ENCODE results near the gene SP9.

DNA sequence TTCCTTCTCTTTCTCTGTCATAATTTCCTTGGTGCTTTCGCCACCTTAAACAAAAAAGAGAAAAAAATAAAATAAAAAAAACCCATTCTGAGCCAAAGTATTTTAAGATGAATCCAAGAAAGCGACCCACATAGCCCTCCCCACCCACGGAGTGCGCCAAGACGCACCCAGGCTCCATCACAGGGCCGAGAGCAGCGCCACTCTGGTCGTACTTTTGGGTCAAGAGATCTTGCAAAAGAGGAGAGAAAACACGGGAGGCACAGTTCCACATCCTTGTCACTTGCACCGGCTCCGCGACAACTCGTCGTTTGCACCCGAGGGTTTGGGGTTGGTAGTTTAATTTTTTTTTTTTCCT is 1.8 kb upstream of the SP9 start:
- TF ChIP-seq, protein P1, sequence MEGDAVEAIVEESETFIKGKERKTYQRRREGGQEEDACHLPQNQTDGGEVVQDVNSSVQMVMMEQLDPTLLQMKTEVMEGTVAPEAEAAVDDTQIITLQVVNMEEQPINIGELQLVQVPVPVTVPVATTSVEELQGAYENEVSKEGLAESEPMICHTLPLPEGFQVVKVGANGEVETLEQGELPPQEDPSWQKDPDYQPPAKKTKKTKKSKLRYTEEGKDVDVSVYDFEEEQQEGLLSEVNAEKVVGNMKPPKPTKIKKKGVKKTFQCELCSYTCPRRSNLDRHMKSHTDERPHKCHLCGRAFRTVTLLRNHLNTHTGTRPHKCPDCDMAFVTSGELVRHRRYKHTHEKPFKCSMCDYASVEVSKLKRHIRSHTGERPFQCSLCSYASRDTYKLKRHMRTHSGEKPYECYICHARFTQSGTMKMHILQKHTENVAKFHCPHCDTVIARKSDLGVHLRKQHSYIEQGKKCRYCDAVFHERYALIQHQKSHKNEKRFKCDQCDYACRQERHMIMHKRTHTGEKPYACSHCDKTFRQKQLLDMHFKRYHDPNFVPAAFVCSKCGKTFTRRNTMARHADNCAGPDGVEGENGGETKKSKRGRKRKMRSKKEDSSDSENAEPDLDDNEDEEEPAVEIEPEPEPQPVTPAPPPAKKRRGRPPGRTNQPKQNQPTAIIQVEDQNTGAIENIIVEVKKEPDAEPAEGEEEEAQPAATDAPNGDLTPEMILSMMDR (IDR thresholded peaks at IDR 0.05; ENCODE audit: low read length), result no peak
- TF ChIP-seq EZH2 (IDR thresholded peaks at IDR 0.05; ENCODE audit: borderline replicate concordance, low read length), result no peak
